HFFc6 (cell line): ENCODE measurements around the gene PHF21B. TPM values are rescaled to one million over a fixed set of nuclear protein-coding genes. Genes with fewer than 3 reads are reported as not detected.

Source experiments
- DNase-seq: peaks from one replicate; pipeline ENCODE4 v3.0.0-alpha.2; 2018
- H3K27ac Mint-ChIP-seq: 2 replicates; pipeline ENCODE4 v1.8.0; 2020; ENCODE audit warnings: mild to moderate bottlenecking, mixed read lengths
- H3K27me3 Mint-ChIP-seq: 2 replicates; pipeline ENCODE4 v1.8.0; 2021; ENCODE audit warnings: mild to moderate bottlenecking, moderate library complexity, mixed read lengths; ENCODE audit not compliant: insufficient read depth
- H3K36me3 Mint-ChIP-seq: 2 replicates; pipeline ENCODE4 v1.8.0; 2021; ENCODE audit warnings: low read depth, mixed read lengths
- H3K4me1 Mint-ChIP-seq: 2 replicates; pipeline ENCODE4 v1.8.0; 2020; ENCODE audit warnings: low read depth, mixed read lengths
- H3K4me3 Mint-ChIP-seq: 2 replicates; pipeline ENCODE4 v1.8.0; 2020; ENCODE audit warnings: mild to moderate bottlenecking, moderate library complexity, mixed read lengths
- H3K9me3 Mint-ChIP-seq: 2 replicates; pipeline ENCODE4 v1.8.0; 2020; ENCODE audit warnings: mild to moderate bottlenecking, mixed read lengths
- CTCF ChIP-seq: fragments of 200-600 bp; sonication (generic); IDR thresholded peaks from 2 replicates; pipeline ENCODE4 v1.5.0; 2021; ENCODE audit warnings: antibody characterized with exemption, mild to moderate bottlenecking
- total RNA-seq, 6 experiments: library from RNA; stranded (reverse); fragmentation: NEBNext Ultra II Directional; extraction: Animal tissue kit (Norgen Biotek cat#: 25700); gene quantifications; 2 replicates in 1 of 6; 3 replicates in 5 of 6; pipeline ENCODE4 v1.2.3, GENCODE V29; 2021

Gene PHF21B
- total RNA-seq, 6 experiments from 2014 or later, result not detected

- peaks cover 23% of the 10 kb centered on the region for H3K27me3 Mint-ChIP-seq
- no peak overlapping the region for H3K4me3 Mint-ChIP-seq
- H3K4me1 Mint-ChIP-seq, result no peaks in the 10 kb centered on the region
- TF ChIP-seq CTCF, result no peak
- peaks cover 4% of the 10 kb centered on the region; the same call in 1 of the 2 replicates for H3K9me3 Mint-ChIP-seq
- no peaks in the 10 kb centered on the region for H3K36me3 Mint-ChIP-seq
- no peak overlapping the region for H3K27ac Mint-ChIP-seq
- no peak for DNase-seq
These were observed 82.2 kb downstream of the PHF21B start for GRCh38 chr22:44927463-44928135.

- no peak overlapping the region for H3K27ac Mint-ChIP-seq
- H3K9me3 Mint-ChIP-seq, result peaks cover 4% of the 10 kb centered on the region; the same call in 1 of the 2 replicates
- H3K4me3 Mint-ChIP-seq, result no peak overlapping the region
- no peaks in the 10 kb centered on the region for H3K4me1 Mint-ChIP-seq
- no peaks in the 10 kb centered on the region for H3K36me3 Mint-ChIP-seq
- no peak for TF ChIP-seq CTCF
- H3K27me3 Mint-ChIP-seq, result peaks cover 21% of the 10 kb centered on the region
- DNase-seq, result no peak
These were observed 83.1 kb downstream of the PHF21B start for GRCh38 chr22:44926491-44927415.

- no peaks in the 10 kb centered on the region for H3K4me1 Mint-ChIP-seq
- DNase-seq, result no peak
- peaks cover 20% of the 10 kb centered on the region for H3K27me3 Mint-ChIP-seq
- peaks cover 4% of the 10 kb centered on the region; the same call in 1 of the 2 replicates for H3K9me3 Mint-ChIP-seq
- TF ChIP-seq CTCF, result no peak
- H3K27ac Mint-ChIP-seq, result no peak overlapping the region
- H3K36me3 Mint-ChIP-seq, result no peaks in the 10 kb centered on the region
- H3K4me3 Mint-ChIP-seq, result no peak overlapping the region
These were observed 83.7 kb downstream of the PHF21B start for GRCh38 chr22:44926124-44926475.

- H3K4me3 Mint-ChIP-seq, result no peak overlapping the region
- H3K4me1 Mint-ChIP-seq, result no peaks in the 10 kb centered on the region
- no peaks in the 10 kb centered on the region for H3K36me3 Mint-ChIP-seq
- H3K27me3 Mint-ChIP-seq, result peaks cover 20% of the 10 kb centered on the region
- no peak for DNase-seq
- TF ChIP-seq CTCF, result no peak
- peaks cover 4% of the 10 kb centered on the region; the same call in 1 of the 2 replicates for H3K9me3 Mint-ChIP-seq
- H3K27ac Mint-ChIP-seq, result no peak overlapping the region
These were observed 84.2 kb downstream of the PHF21B start for GRCh38 chr22:44925465-44926123.

GRCh38 chr22:44924710-44925109 lies 85.1 kb downstream of the PHF21B start:
- no peak overlapping the region for H3K4me3 Mint-ChIP-seq
- peaks cover 8% of the 10 kb centered on the region; the same call in 1 of the 2 replicates for H3K9me3 Mint-ChIP-seq
- no peak for DNase-seq
- H3K27ac Mint-ChIP-seq, result no peak overlapping the region
- H3K36me3 Mint-ChIP-seq, result no peaks in the 10 kb centered on the region
- H3K4me1 Mint-ChIP-seq, result no peaks in the 10 kb centered on the region
- peaks cover 14% of the 10 kb centered on the region for H3K27me3 Mint-ChIP-seq
- TF ChIP-seq CTCF, result no peak
